GM23338 (cell line): ENCODE results near the gene SPECC1. TPM values are rescaled to one million over a fixed set of nuclear protein-coding genes. Genes with fewer than 3 reads are reported as not detected.

Experiments used
- ATAC-seq: fragments of 200-7000 bp; cut with Tn5 transposase; 3 replicates; pipeline ENCODE4 v1.9.1; 2020
- DNase-seq: peaks from one replicate; pipeline ENCODE4 v3.0.0-alpha.2; 2015; ENCODE audit warnings: low spot score
- H2AFZ ChIP-seq: fragments of 200-600 bp; sonication (generic); 2 replicates; pipeline ENCODE4 v1.8.0; 2016; ENCODE audit warnings: antibody characterized with exemption, mild to moderate bottlenecking, moderate library complexity
- H3F3A ChIP-seq: fragments of 200-600 bp; sonication (generic); replicated peaks from 2 replicates; pipeline ENCODE4 v1.8.0; 2017; ENCODE audit warnings: antibody characterized with exemption, mixed run types, low read depth
- H3K27ac ChIP-seq: fragments of 200-600 bp; sonication (generic); 2 replicates; pipeline ENCODE4 v1.6.1; 2016; ENCODE audit warnings: low read depth
- H3K27me3 ChIP-seq: fragments of 200-600 bp; sonication (generic); 2 replicates; pipeline ENCODE4 v1.8.0; 2016; ENCODE audit warnings: mild to moderate bottlenecking, mixed run types, moderate library complexity; ENCODE audit not compliant: insufficient read depth
- H3K36me3 ChIP-seq: fragments of 200-600 bp; sonication (generic); 2 replicates; pipeline ENCODE4 v1.8.0; 2016; ENCODE audit warnings: mild to moderate bottlenecking; ENCODE audit not compliant: insufficient read depth
- H3K4me1 ChIP-seq: fragments of 200-600 bp; sonication (generic); 2 replicates; pipeline ENCODE4 v1.8.0; 2016; ENCODE audit warnings: mild to moderate bottlenecking, moderate library complexity; ENCODE audit not compliant: insufficient read depth
- H3K4me2 ChIP-seq: fragments of 200-600 bp; sonication (generic); 2 replicates; pipeline ENCODE4 v1.7.1; 2017; ENCODE audit warnings: mixed run types
- H3K4me3 ChIP-seq: fragments of 200-600 bp; sonication (generic); 2 replicates; pipeline ENCODE4 v1.6.1; 2016; ENCODE audit warnings: mixed run types
- H3K79me2 ChIP-seq: fragments of 200-600 bp; sonication (generic); replicated peaks from 2 replicates; pipeline ENCODE4 v1.8.0; 2017; ENCODE audit warnings: mild to moderate bottlenecking; ENCODE audit not compliant: insufficient read depth
- H3K9me2 ChIP-seq: fragments of 200-600 bp; sonication (generic); 2 replicates; pipeline ENCODE4 v1.8.0; 2017; ENCODE audit not compliant: insufficient read depth
- H4K20me1 ChIP-seq: fragments of 200-600 bp; sonication (generic); replicated peaks from 2 replicates; pipeline ENCODE4 v1.8.0; 2017; ENCODE audit warnings: mild to moderate bottlenecking; ENCODE audit not compliant: insufficient read depth
- H3K27ac Mint-ChIP-seq: 2 replicates; pipeline ENCODE4 v1.8.0; 2020; ENCODE audit warnings: inconsistent platforms, mild to moderate bottlenecking, moderate library complexity, mixed read lengths
- H3K27me3 Mint-ChIP-seq: 3 replicates; pipeline ENCODE4 v1.8.0; 2022; ENCODE audit warnings: low read depth, mild to moderate bottlenecking, moderate library complexity, mixed read lengths, inconsistent platforms; ENCODE audit not compliant: insufficient read depth, poor library complexity
- H3K36me3 Mint-ChIP-seq: 3 replicates; pipeline ENCODE4 v1.8.0; 2021; ENCODE audit warnings: low read depth, mild to moderate bottlenecking, inconsistent platforms, moderate library complexity, mixed read lengths
- H3K4me1 Mint-ChIP-seq: 3 replicates; pipeline ENCODE4 v1.8.0; 2020; ENCODE audit warnings: mild to moderate bottlenecking, inconsistent platforms, mixed read lengths
- H3K4me3 Mint-ChIP-seq: 3 replicates; pipeline ENCODE4 v1.8.0; 2021; ENCODE audit warnings: moderate library complexity, mild to moderate bottlenecking, inconsistent platforms, mixed read lengths
- H3K9me3 Mint-ChIP-seq: 3 replicates; pipeline ENCODE4 v1.8.0; 2020; ENCODE audit warnings: moderate library complexity, mild to moderate bottlenecking, inconsistent platforms, mixed read lengths
- CREB1 ChIP-seq: fragments of 250-450 bp; sonication (Bioruptor Pico); IDR thresholded peaks from 2 replicates; pipeline ENCODE4 v1.5.0; 2020; ENCODE audit warnings: low read depth, mild to moderate bottlenecking, moderate library complexity
- CTCF ChIP-seq, 2 experiments: fragments of 200-600 bp in 1 of 2; sonication (generic) in 1 of 2; conservative IDR thresholded peaks; 2 replicates each; pipeline versions ENCODE4 v1.5.1 to v1.6.1; 2016 to 2017; ENCODE audit warnings: antibody characterized with exemption in 2 of 2, low read depth in 2 of 2, mild to moderate bottlenecking in 2 of 2, moderate library complexity in 1 of 2
- EZH2 ChIP-seq: fragments of 200-600 bp; sonication (generic); IDR thresholded peaks from one replicate; pipeline ENCODE4 v1.8.0; 2017; ENCODE audit warnings: antibody characterized with exemption, mild to moderate bottlenecking, low read depth; ENCODE audit not compliant: unreplicated experiment
- EZH2phosphoT487 ChIP-seq: fragments of 200-600 bp; sonication (generic); IDR thresholded peaks from one replicate; pipeline ENCODE4 v1.8.1; 2018; ENCODE audit warnings: antibody characterized with exemption; ENCODE audit not compliant: unreplicated experiment
- JUNB ChIP-seq: IDR thresholded peaks from one replicate; pipeline ENCODE4 v1.6.1; 2016; ENCODE audit warnings: antibody characterized with exemption; ENCODE audit not compliant: unreplicated experiment
- NANOG ChIP-seq: IDR thresholded peaks from 2 replicates; pipeline ENCODE4 v1.6.1; 2016; ENCODE audit warnings: antibody characterized with exemption, borderline replicate concordance
- POLR2AphosphoS5 ChIP-seq: IDR thresholded peaks from 2 replicates; pipeline ENCODE4 v1.6.1; 2016; ENCODE audit warnings: antibody characterized with exemption, low read depth
- STAT1 ChIP-seq: IDR thresholded peaks from one replicate; pipeline ENCODE4 v1.6.1; 2016; ENCODE audit warnings: antibody characterized with exemption; ENCODE audit not compliant: unreplicated experiment
- ZNF114 ChIP-seq: fragments of 250-450 bp; sonication (Bioruptor Pico); IDR thresholded peaks from 2 replicates; pipeline ENCODE4 v1.5.0; 2020; ENCODE audit warnings: mild to moderate bottlenecking, moderate library complexity
- ZNF331 ChIP-seq: fragments of 250-450 bp; sonication (Bioruptor Pico); IDR thresholded peaks from 2 replicates; pipeline ENCODE4 v1.5.0; 2020; ENCODE audit warnings: low read depth, mild to moderate bottlenecking, moderate library complexity
- ZNF462 ChIP-seq: fragments of 250-450 bp; sonication (Bioruptor Pico); IDR thresholded peaks from 2 replicates; pipeline ENCODE4 v1.5.0; 2020; ENCODE audit warnings: mild to moderate bottlenecking, moderate library complexity
- polyA plus RNA-seq: library from polyadenylated mRNA; unstranded; fragments of >200 nt; fragmentation: Nextera tagmentation; extraction: Ambion mirVana; gene quantifications from 2 replicates; pipeline ENCODE4 v1.2.1, GENCODE V29; 2016
- total RNA-seq: library from RNA; depleted of rRNA; stranded (reverse); fragments of >200 nt; shearing (Covaris generic); gene quantifications from 2 replicates; pipeline ENCODE4 v1.2.3, GENCODE V29; 2014
- TF ChIP-seq, protein P1 (sequence below): IDR thresholded peaks from one replicate; pipeline ENCODE4 v1.6.1; 2018; ENCODE audit warnings: antibody characterized with exemption; ENCODE audit not compliant: unreplicated experiment
- TF ChIP-seq, protein P2 (sequence below): IDR thresholded peaks from 2 replicates; pipeline ENCODE4 v1.6.1; 2016; ENCODE audit warnings: antibody characterized with exemption

SPECC1 gene
- total and polyA plus RNA-seq, 2 experiments from 2014 or later: 42.6 to 101 TPM

- H3K9me3 Mint-ChIP-seq: peaks cover 26% of the 10 kb centered on the region
- peaks cover 7% of the 10 kb centered on the region; the same call in 1 of the 2 replicates for H3F3A ChIP-seq
- no peak for ATAC-seq
- no peaks in the 10 kb centered on the region for H4K20me1 ChIP-seq
- H3K4me3 Mint-ChIP-seq: no peak overlapping the region
- H3K9me2 ChIP-seq: no peaks in the 10 kb centered on the region
- TF ChIP-seq CREB1 (no peak), EZH2phosphoT487 (no peak), ZNF331 (CRISPR knock-in tag) (no peak), CTCF (conservative IDR thresholded peaks at IDR 0.05; ENCODE audit: low read depth in 2 of 2) (no peak), STAT1 (no peak), POLR2AphosphoS5 (no peak), EZH2 (no peak), ZNF462 (CRISPR knock-in tag) (no peak), ZNF114 (CRISPR knock-in tag) (no peak), NANOG (no peak), JUNB (no peak)
- TF ChIP-seq, protein P1, sequence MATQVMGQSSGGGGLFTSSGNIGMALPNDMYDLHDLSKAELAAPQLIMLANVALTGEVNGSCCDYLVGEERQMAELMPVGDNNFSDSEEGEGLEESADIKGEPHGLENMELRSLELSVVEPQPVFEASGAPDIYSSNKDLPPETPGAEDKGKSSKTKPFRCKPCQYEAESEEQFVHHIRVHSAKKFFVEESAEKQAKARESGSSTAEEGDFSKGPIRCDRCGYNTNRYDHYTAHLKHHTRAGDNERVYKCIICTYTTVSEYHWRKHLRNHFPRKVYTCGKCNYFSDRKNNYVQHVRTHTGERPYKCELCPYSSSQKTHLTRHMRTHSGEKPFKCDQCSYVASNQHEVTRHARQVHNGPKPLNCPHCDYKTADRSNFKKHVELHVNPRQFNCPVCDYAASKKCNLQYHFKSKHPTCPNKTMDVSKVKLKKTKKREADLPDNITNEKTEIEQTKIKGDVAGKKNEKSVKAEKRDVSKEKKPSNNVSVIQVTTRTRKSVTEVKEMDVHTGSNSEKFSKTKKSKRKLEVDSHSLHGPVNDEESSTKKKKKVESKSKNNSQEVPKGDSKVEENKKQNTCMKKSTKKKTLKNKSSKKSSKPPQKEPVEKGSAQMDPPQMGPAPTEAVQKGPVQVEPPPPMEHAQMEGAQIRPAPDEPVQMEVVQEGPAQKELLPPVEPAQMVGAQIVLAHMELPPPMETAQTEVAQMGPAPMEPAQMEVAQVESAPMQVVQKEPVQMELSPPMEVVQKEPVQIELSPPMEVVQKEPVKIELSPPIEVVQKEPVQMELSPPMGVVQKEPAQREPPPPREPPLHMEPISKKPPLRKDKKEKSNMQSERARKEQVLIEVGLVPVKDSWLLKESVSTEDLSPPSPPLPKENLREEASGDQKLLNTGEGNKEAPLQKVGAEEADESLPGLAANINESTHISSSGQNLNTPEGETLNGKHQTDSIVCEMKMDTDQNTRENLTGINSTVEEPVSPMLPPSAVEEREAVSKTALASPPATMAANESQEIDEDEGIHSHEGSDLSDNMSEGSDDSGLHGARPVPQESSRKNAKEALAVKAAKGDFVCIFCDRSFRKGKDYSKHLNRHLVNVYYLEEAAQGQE: no peak
- TF ChIP-seq, protein P2, sequence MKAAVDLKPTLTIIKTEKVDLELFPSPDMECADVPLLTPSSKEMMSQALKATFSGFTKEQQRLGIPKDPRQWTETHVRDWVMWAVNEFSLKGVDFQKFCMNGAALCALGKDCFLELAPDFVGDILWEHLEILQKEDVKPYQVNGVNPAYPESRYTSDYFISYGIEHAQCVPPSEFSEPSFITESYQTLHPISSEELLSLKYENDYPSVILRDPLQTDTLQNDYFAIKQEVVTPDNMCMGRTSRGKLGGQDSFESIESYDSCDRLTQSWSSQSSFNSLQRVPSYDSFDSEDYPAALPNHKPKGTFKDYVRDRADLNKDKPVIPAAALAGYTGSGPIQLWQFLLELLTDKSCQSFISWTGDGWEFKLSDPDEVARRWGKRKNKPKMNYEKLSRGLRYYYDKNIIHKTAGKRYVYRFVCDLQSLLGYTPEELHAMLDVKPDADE: no peak
- H3K27me3 ChIP-seq: no peaks in the 10 kb centered on the region
- H3K27ac Mint-ChIP-seq: peak overlapping the region; percentile 94; the same call in 1 of the 2 replicates
- peaks cover 85% of the 10 kb centered on the region for H3K79me2 ChIP-seq
- peak overlapping the region; percentile 28 for H3K4me3 ChIP-seq
- peaks cover 56% of the 10 kb centered on the region for H3K4me1 ChIP-seq
- H3K4me2 ChIP-seq: peak overlapping the region; percentile 73
- peaks cover 5% of the 10 kb centered on the region for H3K27me3 Mint-ChIP-seq
- H2AFZ ChIP-seq: no peak overlapping the region
- peak overlapping the region; percentile 96; the same call in 1 of the 2 replicates for H3K27ac ChIP-seq
- DNase-seq: no peak
- H3K36me3 Mint-ChIP-seq: peaks cover 37% of the 10 kb centered on the region
- peaks cover 50% of the 10 kb centered on the region for H3K4me1 Mint-ChIP-seq
- peaks cover 15% of the 10 kb centered on the region for H3K36me3 ChIP-seq
Observed at GRCh38 chr17:20191056-20191455, 181.9 kb downstream of the SPECC1 start.
